DND-41 (cell line): ENCODE results near the gene PAFAH1B2.

Source experiments
- CTCF ChIP-seq: IDR thresholded peaks from 2 replicates; pipeline ENCODE4 v1.5.1; 2012; ENCODE audit warnings: borderline replicate concordance, low read length, moderate library complexity, mild to moderate bottlenecking; ENCODE audit not compliant: poor library complexity, severe bottlenecking; ENCODE audit errors: extremely low read depth
- EZH2 ChIP-seq: IDR thresholded peaks from 3 replicates; pipeline ENCODE4 v1.6.1; 2012; ENCODE audit warnings: borderline replicate concordance, low read depth, mild to moderate bottlenecking, moderate library complexity, low read length, inconsistent platforms; ENCODE audit not compliant: severe bottlenecking

- TF ChIP-seq CTCF (no peak), EZH2 (no peak)
Observed at GRCh38 chr11:117097014-117097388, 47.1 kb upstream of the PAFAH1B2 start.
